ENCODE data around the gene FOCAD.
A peak's percentile ranks its signal among the peaks of the same experiment; 100 is the strongest.

The FOCAD gene

GRCh38 chr9:21016701-21017491 lies 332.8 kb downstream of the FOCAD start:
- no peak for TF ChIP-seq CTCF (IDR thresholded peaks at IDR 0.05; ENCODE audit: low read depth, low read length)
- DNase-seq (ENCODE audit: extremely low read depth, low read depth): no peak

DNA sequence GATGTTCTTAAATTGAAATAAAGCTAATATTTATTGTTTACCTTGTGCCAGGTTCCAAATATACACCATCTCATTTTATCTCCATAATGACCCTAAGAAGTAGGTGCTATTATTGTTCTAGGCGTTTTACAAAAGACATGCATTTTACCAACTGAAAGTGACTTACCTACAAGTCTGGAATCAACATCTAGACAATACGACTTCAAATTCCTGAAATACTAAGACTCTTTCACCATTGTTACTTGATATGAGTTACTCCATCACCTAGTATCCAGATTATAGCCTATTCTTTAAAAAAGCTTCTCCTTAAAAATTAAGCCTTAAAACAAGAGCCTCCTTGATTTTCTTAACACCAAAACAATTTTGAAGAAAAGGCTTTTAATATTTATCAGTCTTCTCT lies 334.1 kb downstream of the FOCAD start:
- no peak for DNase-seq (ENCODE audit: extremely low read depth, low read depth)
- no peak for TF ChIP-seq CTCF (IDR thresholded peaks at IDR 0.05; ENCODE audit: low read depth, low read length)

GRCh38 chr9:21023861-21024260 lies 339.8 kb downstream of the FOCAD start:
- DNase-seq (ENCODE audit: extremely low read depth, low read depth): no peak
- no peak for TF ChIP-seq CTCF (IDR thresholded peaks at IDR 0.05; ENCODE audit: low read depth, low read length)

- DNase-seq (ENCODE audit: extremely low read depth, low read depth): no peak
Observed at GRCh38 chr9:21027295-21027694, 343.2 kb downstream of the FOCAD start.

DNA sequence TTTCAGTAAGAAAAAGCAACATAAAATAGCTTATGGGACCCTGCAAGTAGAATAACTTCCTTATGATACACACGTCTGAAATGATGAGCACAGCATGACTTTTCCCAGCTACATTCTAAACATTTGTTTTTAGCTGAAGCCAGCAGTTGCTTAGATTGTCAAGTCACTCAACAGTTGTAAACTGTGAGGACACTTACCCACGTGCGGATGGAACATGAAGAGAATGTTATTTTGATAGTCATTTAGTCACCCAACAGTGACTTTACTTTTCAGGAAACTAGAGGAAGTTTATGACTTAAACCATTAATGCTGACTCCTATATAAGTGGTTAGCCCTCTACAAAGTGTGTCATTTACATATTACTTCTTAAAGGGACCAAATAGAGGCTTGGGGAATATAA lies 344.4 kb downstream of the FOCAD start:
- no peak for DNase-seq (ENCODE audit: extremely low read depth, low read depth)
- TF ChIP-seq CTCF (IDR thresholded peaks at IDR 0.05; ENCODE audit: low read depth, low read length): no peak

More at GRCh38 chr9:21027295-21027694, 343.2 kb downstream of the FOCAD start:
- no peak for TF ChIP-seq CTCF (IDR thresholded peaks at IDR 0.05; ENCODE audit: low read depth, low read length)

GRCh38 chr9:21029661-21030060 lies 345.6 kb downstream of the FOCAD start:
- TF ChIP-seq CTCF (IDR thresholded peaks at IDR 0.05; ENCODE audit: low read depth, low read length): no peak

GRCh38 chr9:21030389-21031035 lies 346.5 kb downstream of the FOCAD start:
- peak; percentile 24 for DNase-seq (ENCODE audit: extremely low read depth, low read depth)
- no peak for TF ChIP-seq CTCF (IDR thresholded peaks at IDR 0.05; ENCODE audit: low read depth, low read length)

More at GRCh38 chr9:21029661-21030060, 345.6 kb downstream of the FOCAD start:
- DNase-seq (ENCODE audit: extremely low read depth, low read depth): no peak
